ENCODE measurements around the gene TMEM144.
"Not testable (repeated sequence)": the region's sequence is repeated elsewhere in the genome, so short reads cannot be mapped to it uniquely, and the experiment has no call there.

Gene TMEM144

GRCh38 chr4:158236304-158237030 lies 26.2 kb downstream of the TMEM144 start:
- DNase-seq (ENCODE audit: low read depth): no peak

- DNase-seq (ENCODE audit: low read depth): no peak
Observed at GRCh38 chr4:158238575-158238974, 28.3 kb downstream of the TMEM144 start.

GRCh38 chr4:158239196-158239595 lies 28.9 kb downstream of the TMEM144 start:
- DNase-seq (ENCODE audit: low read depth): no peak

- no peak for DNase-seq (ENCODE audit: low read depth)
Observed at GRCh38 chr4:158243071-158243470, 32.8 kb downstream of the TMEM144 start.

GRCh38 chr4:158250321-158250720 lies 40.0 kb downstream of the TMEM144 start:
- no peak for DNase-seq (ENCODE audit: low read depth)

GRCh38 chr4:158253350-158253980 lies 43.2 kb downstream of the TMEM144 start:
- peak; percentile 24 for DNase-seq (ENCODE audit: low read depth)

- no peak for DNase-seq (ENCODE audit: low read depth)
Observed at GRCh38 chr4:158254292-158254691, 44.0 kb downstream of the TMEM144 start.

- DNase-seq (ENCODE audit: low read depth): no peak
Observed at GRCh38 chr4:158255727-158256324, 45.5 kb downstream of the TMEM144 start.

- no peak for DNase-seq (ENCODE audit: low read depth)
Observed at GRCh38 chr4:158259955-158260575, 49.8 kb downstream of the TMEM144 start.

GRCh38 chr4:158261480-158261879 lies 51.2 kb downstream of the TMEM144 start:
- no peak for DNase-seq (ENCODE audit: low read depth)

GRCh38 chr4:158268553-158268952 lies 58.3 kb downstream of the TMEM144 start:
- DNase-seq (ENCODE audit: low read depth): no peak

- DNase-seq (ENCODE audit: low read depth): no peak
Observed at GRCh38 chr4:158274636-158275035, 64.3 kb downstream of the TMEM144 start.

- no peak for DNase-seq (ENCODE audit: low read depth)
Observed at GRCh38 chr4:158277558-158277957, 67.3 kb downstream of the TMEM144 start.

GRCh38 chr4:158279052-158279451 lies 68.8 kb downstream of the TMEM144 start:
- DNase-seq (ENCODE audit: low read depth): not testable (repeated sequence)

- DNase-seq (ENCODE audit: low read depth): no peak
Observed at GRCh38 chr4:158280856-158281255, 70.6 kb downstream of the TMEM144 start.

GRCh38 chr4:158282252-158282651 lies 72.0 kb downstream of the TMEM144 start:
- DNase-seq (ENCODE audit: low read depth): no peak

- no peak for DNase-seq (ENCODE audit: low read depth)
Observed at GRCh38 chr4:158285429-158286216, 75.3 kb downstream of the TMEM144 start.

GRCh38 chr4:158290912-158291311 lies 80.6 kb downstream of the TMEM144 start:
- DNase-seq (ENCODE audit: low read depth): no peak

- DNase-seq (ENCODE audit: low read depth): no peak
Observed at GRCh38 chr4:158291334-158292055, 81.2 kb downstream of the TMEM144 start.

GRCh38 chr4:158292156-158292555 lies 81.9 kb downstream of the TMEM144 start:
- DNase-seq (ENCODE audit: low read depth): no peak

- no peak for DNase-seq (ENCODE audit: low read depth)
Observed at GRCh38 chr4:158295053-158295452, 84.8 kb downstream of the TMEM144 start.
